HepG2 (cell line): Measurements from ENCODE around the gene MCM10. TPM values are rescaled to one million over a fixed set of nuclear protein-coding genes. Genes with fewer than 3 reads are reported as not detected.

Source experiments
- ATM ChIP-seq: fragments of 450-650 bp; IDR thresholded peaks from 2 replicates; pipeline ENCODE4 v1.7.1; 2017; ENCODE audit warnings: mild to moderate bottlenecking, borderline replicate concordance
- BRF2 ChIP-seq: sonication (generic); formaldehyde crosslinking; IDR thresholded peaks from 2 replicates; pipeline ENCODE4 v1.8.1; 2022; ENCODE audit warnings: mild to moderate bottlenecking, missing genetic modification reagents
- ELK4 ChIP-seq: sonication (generic); formaldehyde crosslinking; IDR thresholded peaks from 2 replicates; pipeline ENCODE4 v1.9.0; 2021; ENCODE audit warnings: missing genetic modification reagents, borderline replicate concordance
- FOXO1 ChIP-seq: sonication (generic); formaldehyde crosslinking; IDR thresholded peaks from 2 replicates; pipeline ENCODE4 v1.4.0; 2020; ENCODE audit warnings: missing genetic modification reagents
- FOXP1 ChIP-seq, 2 experiments: fragments of 450-650 bp in 1 of 2; IDR thresholded peaks; 2 replicates each; pipeline ENCODE4 v1.6.1; 2017 to 2018; ENCODE audit warnings: antibody characterized with exemption in 1 of 2
- GATAD1 ChIP-seq: IDR thresholded peaks from 2 replicates; pipeline ENCODE4 v1.6.1; 2016; ENCODE audit warnings: missing genetic modification reagents, missing compliant biosample characterization
- KDM3A ChIP-seq: IDR thresholded peaks from 2 replicates; pipeline ENCODE4 v1.6.1; 2018; ENCODE audit warnings: low read depth, missing compliant biosample characterization
- MATR3 ChIP-seq: sonication (generic); formaldehyde crosslinking; IDR thresholded peaks from 2 replicates; pipeline ENCODE4 v1.4.0; 2020; ENCODE audit warnings: missing genetic modification reagents
- MED1 ChIP-seq: sonication (generic); formaldehyde crosslinking; IDR thresholded peaks from 2 replicates; pipeline ENCODE4 v1.4.0; 2020; ENCODE audit warnings: missing genetic modification reagents
- NR2F6 ChIP-seq, 2 experiments: IDR thresholded peaks; 2 replicates each; pipeline ENCODE4 v1.6.1; 2016; ENCODE audit warnings: antibody characterized with exemption in 1 of 2, mild to moderate bottlenecking in 1 of 2
- PHF5A ChIP-seq: IDR thresholded peaks from one replicate; pipeline ENCODE4 v1.6.1; 2018; ENCODE audit warnings: low read depth, missing genetic modification reagents; ENCODE audit not compliant: unreplicated experiment
- PHF8 ChIP-seq: sonication (generic); formaldehyde crosslinking; IDR thresholded peaks from 2 replicates; pipeline ENCODE4 v1.5.0; 2020; ENCODE audit warnings: missing genetic modification reagents
- RBM22 ChIP-seq: fragments of 200-400 bp; formaldehyde crosslinking; optimal IDR thresholded peaks from 2 replicates; pipeline ENCODE3; 2017; ENCODE audit warnings: mild to moderate bottlenecking, low read length, moderate library complexity
- SALL1 ChIP-seq: sonication (generic); formaldehyde crosslinking; IDR thresholded peaks from 2 replicates; pipeline ENCODE4 v1.8.0; 2022; ENCODE audit warnings: mild to moderate bottlenecking, missing genetic modification reagents
- YEATS2 ChIP-seq: sonication (generic); formaldehyde crosslinking; IDR thresholded peaks from 2 replicates; pipeline ENCODE4 v1.4.0; 2020; ENCODE audit warnings: missing genetic modification reagents, borderline replicate concordance
- ZBTB26 ChIP-seq: IDR thresholded peaks from 2 replicates; pipeline ENCODE4 v1.6.1; 2016; ENCODE audit warnings: missing compliant biosample characterization, missing genetic modification reagents, borderline replicate concordance
- ZBTB33 ChIP-seq: sonication (generic); formaldehyde crosslinking; IDR thresholded peaks from 2 replicates; pipeline ENCODE4 v1.4.0; 2020; ENCODE audit warnings: missing genetic modification reagents
- ZBTB43 ChIP-seq: sonication (generic); formaldehyde crosslinking; conservative IDR thresholded peaks from 2 replicates; pipeline ENCODE4 v1.4.0; 2020; ENCODE audit warnings: missing genetic modification reagents
- ZBTB44 ChIP-seq: sonication (generic); formaldehyde crosslinking; IDR thresholded peaks from 2 replicates; pipeline ENCODE4 v1.4.0; 2020; ENCODE audit warnings: missing genetic modification reagents
- ZFP1 ChIP-seq: IDR thresholded peaks from 2 replicates; pipeline ENCODE4 v1.6.1; 2016
- ZNF367 ChIP-seq: sonication (generic); formaldehyde crosslinking; IDR thresholded peaks from 2 replicates; pipeline ENCODE4 v1.4.0; 2020; ENCODE audit warnings: missing genetic modification reagents, borderline replicate concordance
- ZNF580 ChIP-seq: IDR thresholded peaks from 2 replicates; pipeline ENCODE4 v1.6.1; 2016; ENCODE audit warnings: low read depth, borderline replicate concordance
- polyA plus RNA-seq, 8 experiments: library from polyadenylated mRNA; depleted of rRNA in 3 of 8; stranded (reverse) in 7 of 8; unstranded in 1 of 8; fragments of >200 nt; fragmentation: Illumina TruSeq in 4 of 8; extraction: Trizol in 4 of 8; gene quantifications; 2 replicates each; pipeline versions ENCODE4 v1.2.1 to v1.2.3, GENCODE V29; 2011 to 2016; ENCODE audit warnings: low read depth in 4 of 8, missing spikeins in 1 of 8, mixed read lengths in 1 of 8; ENCODE audit not compliant: insufficient read depth in 1 of 8
- total RNA-seq, 5 experiments: library from RNA; depleted of rRNA; stranded (reverse); fragments of >200 nt; fragmentation: Illumina TruSeq; extraction: Trizol; gene quantifications; 2 replicates each; pipeline ENCODE4 v1.2.3, GENCODE V29; 2016; ENCODE audit warnings: low read depth in 1 of 5

MCM10 gene
- total and polyA plus RNA-seq, 2 of the 13 experiments (the other 11 are each of a cell fraction or from before 2014, with no cell fraction given), result 2.8 to 31.3 TPM

GRCh38 chr10:13173616-13174015 lies 12.3 kb downstream of the MCM10 start (continued):
- TF ChIP-seq FOXP1 (IDR thresholded peaks at IDR 0.05), result no peak
- TF ChIP-seq FOXP1 (CRISPR knock-in tag; IDR thresholded peaks at IDR 0.05), result peak; percentile 39; the same call in 1 of the 2 replicates
- TF ChIP-seq FOXO1 (CRISPR knock-in tag), result peak; percentile 27; the same call in 1 of the 2 replicates
- TF ChIP-seq KDM3A (CRISPR knock-in tag), result no peak
- no peak for TF ChIP-seq ZNF367
- TF ChIP-seq ZBTB26 (CRISPR knock-in tag), result no peak
- TF ChIP-seq ATM, result no peak
- no peak for TF ChIP-seq ELK4 (CRISPR knock-in tag)
- TF ChIP-seq MED1 (CRISPR knock-in tag), result peak; percentile 54
- no peak for TF ChIP-seq ZFP1 (CRISPR knock-in tag)
- TF ChIP-seq BRF2 (CRISPR knock-in tag), result no peak
- no peak for TF ChIP-seq MATR3 (CRISPR knock-in tag)
- no peak for TF ChIP-seq YEATS2 (CRISPR knock-in tag)
- TF ChIP-seq PHF5A (CRISPR knock-in tag), result no peak
- TF ChIP-seq ZBTB33 (CRISPR knock-in tag), result no peak
- no peak for TF ChIP-seq RBM22
- no peak for TF ChIP-seq ZNF580
- TF ChIP-seq ZBTB43 (CRISPR knock-in tag), result no peak
- peak; percentile 81 for TF ChIP-seq NR2F6 (IDR thresholded peaks at IDR 0.05)
- TF ChIP-seq NR2F6 (CRISPR knock-in tag; IDR thresholded peaks at IDR 0.05), result peak; percentile 58; the same call in 1 of the 2 replicates
- peak; percentile 84 for TF ChIP-seq SALL1 (CRISPR knock-in tag)
- TF ChIP-seq ZBTB44 (CRISPR knock-in tag), result no peak
- no peak for TF ChIP-seq GATAD1
- no peak for TF ChIP-seq PHF8 (CRISPR knock-in tag)
